GM18526 (cell line): ENCODE data around the gene ARHGAP24.

Source experiments
- POLR2A ChIP-seq: IDR thresholded peaks from 3 replicates; pipeline ENCODE4 v1.6.1; 2011; ENCODE audit not compliant: insufficient read length; ENCODE audit errors: extremely low read depth

Gene ARHGAP24

DNA sequence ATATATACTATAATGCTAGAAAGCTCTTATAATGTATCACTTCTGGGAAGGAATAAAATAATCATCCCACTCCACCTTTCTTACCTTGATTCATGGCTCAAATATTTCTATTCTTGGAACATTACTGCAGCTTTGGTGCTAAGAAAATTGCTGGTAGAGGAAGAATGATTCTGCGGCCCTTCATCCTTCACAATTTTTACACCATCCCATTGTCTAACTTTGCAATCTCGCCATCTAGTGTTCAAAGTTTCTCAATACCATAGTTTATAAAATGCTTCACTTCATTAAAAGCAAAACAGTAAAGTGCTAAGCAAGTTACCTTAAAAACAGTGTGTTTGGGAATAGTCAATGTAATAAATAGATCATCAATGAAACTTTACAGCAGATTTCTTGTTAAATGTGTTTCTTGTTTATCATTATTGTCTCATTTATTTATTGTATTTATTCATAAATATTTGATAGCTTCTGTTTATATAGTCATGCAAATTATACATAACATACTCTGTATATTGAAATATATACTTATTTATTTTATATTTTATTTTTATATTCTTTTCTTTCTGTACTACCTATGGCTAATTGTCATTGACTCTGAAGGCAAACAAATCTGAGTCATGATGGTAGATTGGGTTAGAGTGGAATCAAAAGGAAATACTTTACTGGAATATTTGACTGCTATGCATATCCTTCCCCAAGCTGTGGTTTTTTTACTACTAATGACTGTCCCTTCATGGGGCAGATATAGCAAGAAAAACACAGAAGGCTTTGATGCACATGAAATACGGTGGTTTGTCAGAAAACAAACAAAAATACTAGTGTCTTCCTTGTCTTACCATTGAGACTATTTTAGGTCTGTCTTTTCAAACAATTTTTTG, 494.2 kb downstream of the ARHGAP24 start:
- TF ChIP-seq POLR2A = no peak

DNA sequence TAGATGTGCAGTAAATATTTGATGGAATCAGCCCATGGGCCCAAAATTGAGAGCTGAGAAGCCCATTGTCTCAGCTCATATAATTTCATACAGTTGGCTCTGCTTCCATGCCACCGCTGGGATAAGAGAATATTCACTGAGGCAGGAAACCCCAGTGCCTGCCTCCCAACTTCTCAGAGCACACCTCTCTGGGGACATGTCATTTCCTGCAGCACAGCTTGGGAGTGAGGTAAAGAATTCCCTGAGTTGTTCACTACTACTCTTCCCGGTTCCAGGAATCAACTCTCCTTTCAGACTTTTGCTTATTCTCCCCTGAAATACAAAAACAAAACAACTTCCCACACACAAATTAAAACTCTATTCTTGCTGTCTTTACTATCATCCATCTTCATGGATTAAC, 495.6 kb downstream of the ARHGAP24 start:
- no peak for TF ChIP-seq POLR2A

DNA sequence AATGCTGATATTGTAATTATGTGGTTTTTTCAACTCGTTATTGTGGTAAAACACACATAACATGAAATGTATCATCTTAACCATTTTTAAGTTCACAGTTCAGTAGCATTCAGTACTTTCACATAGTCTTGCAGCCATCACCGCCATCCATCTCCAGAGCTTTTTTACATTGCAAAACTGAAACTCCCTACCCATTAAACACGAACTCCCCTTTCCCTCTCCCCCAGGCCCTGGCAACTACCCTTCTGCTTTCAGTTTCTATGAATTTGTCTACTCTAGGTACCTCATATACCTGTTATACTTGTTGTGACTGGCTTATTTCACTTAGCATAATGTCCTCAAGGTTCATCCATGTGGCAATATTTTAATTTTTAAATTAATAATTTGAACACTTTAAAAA, 504.3 kb downstream of the ARHGAP24 start:
- TF ChIP-seq POLR2A = no peak

DNA sequence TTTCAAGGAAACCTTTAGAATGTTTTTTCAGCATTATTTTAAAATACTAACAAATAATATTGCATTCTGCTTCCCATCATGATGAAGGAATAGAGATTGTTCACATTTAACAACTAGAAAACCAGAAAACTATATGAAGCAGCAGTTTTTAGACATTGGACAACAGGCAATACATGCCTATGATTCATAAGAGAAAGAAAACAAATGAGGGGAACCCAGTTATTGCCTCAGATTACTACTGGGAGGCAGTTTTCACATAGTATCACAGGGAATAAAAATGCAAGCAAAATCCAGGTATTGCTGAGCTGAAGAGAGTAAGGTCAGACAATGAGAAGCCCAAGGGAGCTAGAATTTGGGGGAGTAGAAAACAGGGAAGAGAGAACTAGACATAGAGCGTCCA, 511.3 kb downstream of the ARHGAP24 start:
- no peak for TF ChIP-seq POLR2A

DNA sequence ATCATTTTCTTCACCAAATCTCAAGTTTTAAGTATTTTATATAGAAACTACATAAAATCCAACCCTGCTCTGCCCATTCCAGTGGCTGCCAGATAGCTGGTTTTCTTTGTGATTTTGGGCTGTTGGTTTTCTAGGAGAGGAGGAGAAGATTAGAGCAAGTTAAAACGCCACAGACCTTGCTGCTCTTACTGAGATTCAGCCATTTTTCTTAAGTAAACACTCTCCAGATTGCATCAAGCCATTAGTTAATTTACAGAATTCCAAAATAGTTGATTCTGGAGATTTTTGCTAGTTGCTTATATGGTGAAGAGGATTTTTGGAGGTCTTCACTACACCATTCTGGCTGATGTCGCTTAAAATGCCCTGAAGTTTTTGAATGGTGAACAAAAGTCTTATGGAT, 518.7 kb downstream of the ARHGAP24 start:
- no peak for TF ChIP-seq POLR2A

DNA sequence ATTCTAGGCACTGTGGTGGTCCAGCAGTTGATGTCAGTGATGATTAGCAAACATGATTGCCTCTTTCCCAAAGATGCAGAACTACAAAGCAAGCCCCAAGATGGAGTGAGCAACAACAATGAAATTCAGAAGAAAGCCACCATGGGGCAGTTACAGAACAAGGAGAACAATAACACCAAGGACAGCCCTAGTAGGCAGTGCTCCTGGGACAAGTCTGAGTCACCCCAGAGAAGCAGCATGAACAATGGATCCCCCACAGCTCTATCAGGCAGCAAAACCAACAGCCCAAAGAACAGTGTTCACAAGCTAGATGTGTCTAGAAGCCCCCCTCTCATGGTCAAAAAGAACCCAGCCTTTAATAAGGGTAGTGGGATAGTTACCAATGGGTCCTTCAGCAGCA, 519.6 kb downstream of the ARHGAP24 start:
- no peak for TF ChIP-seq POLR2A

DNA sequence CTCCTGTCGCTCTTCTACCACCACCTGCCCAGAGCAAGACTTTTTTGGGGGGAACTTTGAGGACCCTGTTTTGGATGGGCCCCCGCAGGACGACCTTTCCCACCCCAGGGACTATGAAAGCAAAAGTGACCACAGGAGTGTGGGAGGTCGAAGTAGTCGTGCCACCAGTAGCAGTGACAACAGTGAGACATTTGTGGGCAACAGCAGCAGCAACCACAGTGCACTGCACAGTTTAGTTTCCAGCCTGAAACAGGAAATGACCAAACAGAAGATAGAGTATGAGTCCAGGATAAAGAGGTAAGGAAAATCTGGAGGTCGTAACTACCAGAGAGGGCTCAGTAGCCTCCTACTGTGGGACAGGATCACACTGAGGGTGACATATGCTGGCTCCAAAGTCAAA, 520.4 kb downstream of the ARHGAP24 start:
- TF ChIP-seq POLR2A = no peak

DNA sequence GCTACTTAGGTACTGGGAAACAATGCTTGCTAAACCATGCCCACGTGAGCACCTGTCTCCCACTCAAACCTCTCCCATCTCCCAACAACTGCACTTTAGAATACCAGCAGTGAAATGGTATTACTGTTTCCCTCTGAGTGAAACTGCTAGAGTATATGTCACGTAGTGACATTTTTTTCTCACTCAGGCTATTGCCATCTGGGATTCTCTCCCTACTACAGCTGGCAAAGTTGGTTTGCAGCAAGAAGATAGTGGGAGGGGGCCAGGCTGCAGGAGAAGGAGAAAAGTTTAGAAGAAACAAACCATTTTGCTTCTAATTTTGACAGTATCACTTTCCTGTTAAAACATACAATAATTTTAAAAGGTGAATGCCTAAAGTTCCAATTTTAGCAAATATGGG, 526.6 kb downstream of the ARHGAP24 start:
- no peak for TF ChIP-seq POLR2A

DNA sequence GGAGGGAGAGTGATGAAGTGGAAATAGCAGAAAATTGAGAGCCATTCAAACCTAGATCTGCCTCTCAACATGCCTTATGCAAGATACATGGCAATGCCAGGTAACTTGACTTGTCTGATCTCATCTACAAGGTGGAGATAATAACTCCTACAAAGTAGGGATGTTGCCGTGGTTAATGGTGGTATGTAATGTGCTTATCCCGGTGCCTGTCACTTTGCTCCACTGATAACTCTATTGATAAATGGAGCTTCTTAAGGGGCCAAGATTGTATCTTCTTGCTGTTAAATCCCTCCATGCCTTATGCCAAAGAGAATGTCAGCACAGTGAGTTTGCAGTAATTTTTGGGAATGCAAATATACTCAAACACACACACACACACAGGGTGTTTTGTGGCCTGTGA, 529.1 kb downstream of the ARHGAP24 start:
- no peak for TF ChIP-seq POLR2A

DNA sequence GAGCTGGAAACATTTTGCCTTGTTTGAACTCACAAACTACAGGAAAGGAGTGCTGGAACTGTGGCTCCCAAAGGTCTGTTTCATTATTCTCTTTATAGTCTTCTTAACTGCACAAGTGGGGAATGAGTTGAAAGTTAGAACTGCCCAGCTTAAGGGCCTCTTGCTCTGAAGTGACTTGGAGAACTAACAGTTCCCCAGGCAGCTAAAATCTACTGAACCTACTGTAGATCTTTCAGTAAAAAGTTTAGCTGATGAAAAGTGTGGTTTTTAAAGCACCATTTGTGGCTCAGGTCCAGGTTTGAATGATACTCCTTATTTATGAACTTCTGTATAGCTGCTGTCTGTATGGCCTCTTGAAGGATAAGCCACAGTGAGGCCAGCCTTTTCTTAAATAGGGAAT, 531.1 kb downstream of the ARHGAP24 start:
- TF ChIP-seq POLR2A = no peak

DNA sequence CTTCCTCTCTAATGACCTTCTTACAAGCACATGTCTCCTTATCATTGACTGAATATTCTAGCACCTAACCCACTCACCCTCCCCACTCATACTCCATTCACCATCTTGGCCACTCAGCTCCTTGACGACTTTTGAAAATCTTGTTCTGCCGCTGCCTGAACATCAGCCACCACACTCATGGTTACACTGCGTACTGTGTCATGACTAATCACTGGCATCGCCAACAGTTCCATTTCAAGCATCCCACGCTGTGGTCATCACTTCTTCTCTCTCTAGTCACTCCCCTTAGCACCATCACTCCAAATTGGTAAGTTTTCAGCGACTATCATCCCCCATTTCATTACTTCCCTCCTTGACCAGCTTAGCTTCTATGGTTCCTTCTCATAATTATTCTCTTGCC, 532.1 kb downstream of the ARHGAP24 start:
- no peak for TF ChIP-seq POLR2A

DNA sequence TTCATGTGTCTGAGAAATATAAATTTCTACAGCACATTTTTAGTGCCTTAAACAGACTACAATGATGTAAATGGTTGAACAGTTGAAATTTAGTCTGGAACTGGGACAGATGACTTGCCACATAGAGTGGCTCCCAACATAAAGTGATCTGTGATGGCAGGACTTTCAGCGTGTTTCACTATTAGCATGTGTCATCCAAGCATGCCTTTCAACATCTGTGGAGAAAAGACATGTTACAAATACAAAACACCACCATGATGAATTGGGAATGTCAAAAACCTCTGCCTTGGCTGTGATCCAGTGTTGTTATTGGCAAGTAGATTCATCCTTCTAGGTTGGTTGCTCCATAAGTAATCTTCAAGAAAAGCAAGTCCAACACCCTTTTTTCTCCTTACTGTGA, 536.2 kb downstream of the ARHGAP24 start:
- no peak for TF ChIP-seq POLR2A

DNA sequence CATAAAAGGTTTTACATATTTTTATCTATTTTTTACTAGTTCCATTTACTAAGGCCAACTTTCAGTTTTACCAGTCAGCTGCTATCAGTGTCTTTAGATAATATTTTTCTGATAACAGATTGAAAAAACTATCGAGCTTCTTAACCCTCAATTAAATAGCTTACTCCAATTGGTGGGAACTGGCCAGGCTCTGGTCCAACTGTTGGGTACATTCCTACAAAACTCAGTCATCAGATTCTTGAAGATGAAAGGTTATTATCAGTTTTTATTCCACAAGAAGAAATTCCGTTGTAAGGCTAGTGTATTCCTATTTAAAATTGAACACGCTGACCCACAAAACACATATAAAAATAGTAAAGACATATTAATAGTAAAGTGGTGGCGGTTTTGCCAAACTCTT, 538.7 kb downstream of the ARHGAP24 start:
- TF ChIP-seq POLR2A = no peak

DNA sequence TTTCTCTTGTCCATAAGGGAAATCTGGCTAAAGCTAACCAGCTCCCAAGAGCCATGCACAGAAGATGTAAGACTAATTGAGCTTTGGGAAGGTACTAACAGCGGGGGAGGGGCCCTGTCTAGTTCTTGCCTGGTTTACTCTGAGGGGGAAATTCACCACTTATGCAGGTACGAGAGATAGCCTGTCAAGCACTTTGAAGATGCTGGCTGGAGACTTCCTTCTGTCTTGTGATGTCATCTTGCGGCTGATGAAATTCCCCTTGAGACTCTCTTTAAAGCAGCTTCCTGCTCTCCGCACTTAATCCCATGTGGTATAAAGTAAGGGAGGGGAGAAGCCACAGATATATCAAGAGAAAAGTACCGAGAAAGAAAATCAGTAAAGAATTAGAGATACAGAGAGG, 539.6 kb downstream of the ARHGAP24 start:
- no peak for TF ChIP-seq POLR2A

DNA sequence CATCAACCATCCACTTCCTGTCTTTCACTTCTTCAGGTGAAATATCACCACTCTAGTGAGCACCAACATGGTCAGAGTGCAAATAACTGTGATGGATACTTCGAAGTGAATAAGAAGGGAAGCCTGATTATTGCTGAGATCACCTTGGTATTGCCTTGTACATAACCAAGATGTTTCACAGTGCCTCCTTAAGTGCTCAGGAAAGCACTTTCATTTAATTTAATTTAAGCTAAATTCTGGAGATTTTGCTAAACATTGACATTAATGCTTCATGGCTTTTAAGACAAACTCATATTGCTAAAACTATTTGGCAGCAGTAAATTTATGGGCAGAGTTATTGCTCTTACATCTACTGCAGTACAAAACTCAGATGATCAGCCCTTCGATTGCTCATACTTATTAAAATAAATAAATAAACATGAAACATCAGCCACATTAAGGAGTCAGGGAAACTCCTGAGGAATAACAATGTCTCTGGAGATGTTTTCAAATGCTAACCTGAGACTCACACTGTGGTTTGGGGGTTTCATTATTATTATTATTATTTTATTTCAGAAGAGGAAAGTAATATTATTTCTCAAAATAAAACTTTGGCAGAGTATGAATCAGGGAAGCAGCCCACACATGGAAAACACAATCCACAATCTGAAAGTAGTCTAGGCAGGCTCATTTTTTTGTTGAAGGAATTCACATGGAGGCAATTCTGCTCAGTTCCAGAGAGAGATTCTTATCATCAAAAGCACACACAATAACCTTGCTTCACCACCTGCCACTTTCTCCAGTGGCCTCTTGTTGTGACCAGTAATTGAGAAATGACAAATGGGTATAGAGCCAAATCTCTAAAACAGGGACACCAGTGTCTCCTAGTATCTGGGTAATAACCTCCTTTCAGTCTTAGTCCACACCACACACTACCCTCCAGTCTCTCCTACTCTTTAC, 540.7 kb downstream of the ARHGAP24 start:
- no peak for TF ChIP-seq POLR2A

DNA sequence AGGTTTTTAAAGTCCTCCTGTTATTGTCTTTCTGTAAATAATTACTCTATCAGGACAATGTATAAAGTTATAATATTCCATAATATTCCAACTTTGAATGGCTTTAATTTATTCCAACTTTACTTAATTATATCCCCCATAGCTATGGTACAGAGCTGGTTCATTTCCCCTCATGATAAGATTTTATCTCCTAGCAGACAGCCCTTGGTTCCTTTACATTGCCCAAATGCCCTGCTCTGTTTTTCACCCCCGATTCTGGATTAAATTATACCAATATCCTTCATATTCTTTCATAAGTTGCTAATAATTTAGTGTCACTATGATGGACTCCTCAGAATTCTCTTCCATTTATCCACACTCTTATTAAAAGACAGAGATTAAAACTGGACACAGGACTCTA, 544.4 kb downstream of the ARHGAP24 start:
- no peak for TF ChIP-seq POLR2A

DNA sequence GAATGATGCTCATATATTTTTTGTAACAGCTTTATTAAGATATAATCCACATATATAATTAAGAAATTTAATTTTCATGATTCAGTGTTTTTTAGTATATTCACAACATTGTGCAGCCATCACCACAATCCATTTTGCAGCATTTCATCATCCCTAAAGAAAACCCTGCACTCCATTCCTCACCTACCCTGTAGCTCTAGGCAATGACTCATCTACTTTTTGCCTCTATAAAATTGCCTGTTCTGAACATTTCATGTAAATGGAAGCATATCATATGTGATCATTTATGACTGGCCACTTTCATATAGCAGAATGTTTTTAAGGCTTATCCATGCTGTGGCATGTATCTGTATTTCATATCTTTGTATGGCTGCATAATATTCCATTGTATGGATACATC, 545.0 kb downstream of the ARHGAP24 start:
- TF ChIP-seq POLR2A = no peak

DNA sequence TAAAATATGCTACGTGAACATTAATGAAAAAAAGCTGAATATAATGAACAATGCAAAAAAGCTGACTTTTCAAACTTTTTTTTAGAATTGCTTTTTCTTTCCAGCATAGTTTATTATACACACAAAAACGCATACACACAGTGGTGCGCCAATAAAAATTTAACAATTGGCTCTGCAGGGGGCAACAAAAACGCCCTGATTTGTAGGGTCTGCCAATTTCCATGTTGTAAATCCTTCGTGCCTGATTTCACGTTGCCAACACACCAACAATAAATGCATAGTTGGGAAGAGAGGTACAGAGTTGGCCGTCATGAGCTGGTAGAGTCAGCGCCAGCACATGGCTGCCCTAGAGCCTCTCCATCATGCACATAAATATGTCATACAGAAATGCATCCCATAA, 551.8 kb downstream of the ARHGAP24 start:
- TF ChIP-seq POLR2A = no peak
